B cell (primary cell): ENCODE results near the gene CXXC1. TPM values are rescaled to one million over a fixed set of nuclear protein-coding genes. Genes with fewer than 3 reads are reported as not detected.

Experiments used
- ATAC-seq: fragments of 200-7000 bp; cut with Tn5 transposase; one replicate; pipeline ENCODE4 v1.10.0; 2021; ENCODE audit warnings: low read depth, mild to moderate bottlenecking, moderate number of reproducible peaks, moderate library complexity
- CTCF ChIA-PET: fragments of 350-600 bp; sonication (Branson Sonifier 250); formaldehyde crosslinking; loops from one replicate; lab custom pipeline; 2021; ENCODE audit warnings: antibody characterized with exemption, inconsistent platforms; lab: Charles Lee
- POLR2A ChIA-PET: fragments of 350-600 bp; sonication (Branson Sonifier 250); formaldehyde crosslinking; loops from one replicate; lab custom pipeline; 2021; ENCODE audit warnings: antibody characterized with exemption; lab: Charles Lee
- DNase-seq: peaks from one replicate; pipeline ENCODE4 v3.0.0; 2013
- H2AFZ ChIP-seq: 2 replicates; pipeline ENCODE4 v1.6.1; 2012; ENCODE audit warnings: mild to moderate bottlenecking, low read depth, low read length; ENCODE audit not compliant: insufficient read depth, poor library complexity, severe bottlenecking
- H3K27ac ChIP-seq, 2 donors: 1 replicate in 1 of 2; 2 replicates in 1 of 2; pipeline ENCODE4 v1.5.1; 2012 to 2013; ENCODE audit warnings: low read length in 2 of 2, mild to moderate bottlenecking in 2 of 2, moderate library complexity in 1 of 2
- H3K27me3 ChIP-seq, 4 experiments: fragments of 200-600 bp in 1 of 4; sonication (generic) in 1 of 4; replicated peaks in 1 of 4; 1 replicate in 2 of 4; 2 replicates in 2 of 4; pipeline versions ENCODE4 v1.6.1 to v1.7.0; 2013 to 2016; ENCODE audit warnings: low read length in 3 of 4, mild to moderate bottlenecking in 2 of 4, mixed read lengths in 1 of 4, moderate library complexity in 1 of 4; ENCODE audit not compliant: insufficient read depth in 4 of 4, control insufficient read depth in 3 of 4; ENCODE audit errors: control extremely low read depth in 1 of 4
- H3K36me3 ChIP-seq, 2 experiments: replicated peaks in 1 of 2; 1 replicate in 1 of 2; 2 replicates in 1 of 2; pipeline versions ENCODE4 v1.6.1 to v1.7.1; 2013; ENCODE audit warnings: low read length in 1 of 2; ENCODE audit not compliant: insufficient read depth in 2 of 2, control insufficient read depth in 1 of 2; ENCODE audit errors: control extremely low read depth in 1 of 2, extremely low read depth in 1 of 2
- H3K4me1 ChIP-seq, 2 donors: fragments of 200-600 bp in 1 of 2; sonication (generic) in 1 of 2; 1 replicate in 1 of 2; 2 replicates in 1 of 2; pipeline versions ENCODE4 v1.5.1 to v1.6.1; 2013 to 2017; ENCODE audit warnings: low read length in 2 of 2; ENCODE audit not compliant: control insufficient read depth in 2 of 2, insufficient read depth in 2 of 2
- H3K4me2 ChIP-seq: replicated peaks from 2 replicates; pipeline ENCODE3; 2012; ENCODE audit warnings: mild to moderate bottlenecking, low read depth, low read length; ENCODE audit not compliant: poor library complexity, severe bottlenecking
- H3K4me3 ChIP-seq, 5 experiments: fragments of 200-600 bp in 1 of 5; sonication (generic) in 1 of 5; 1 replicate in 3 of 5; 2 replicates in 2 of 5; pipeline versions ENCODE4 v1.5.1 to v1.7.0; 2011 to 2016; ENCODE audit warnings: low read length in 4 of 5, mild to moderate bottlenecking in 4 of 5, low read depth in 2 of 5, control low read depth in 1 of 5, moderate library complexity in 1 of 5; ENCODE audit not compliant: insufficient read depth in 1 of 5; ENCODE audit errors: control extremely low read depth in 1 of 5, extremely low read depth in 1 of 5
- H3K79me2 ChIP-seq: fragments of 200-600 bp; sonication (generic); one replicate; pipeline ENCODE4 v1.6.0; 2016; ENCODE audit warnings: low read length; ENCODE audit not compliant: control insufficient read depth, insufficient read depth
- H3K9ac ChIP-seq: fragments of 200-600 bp; sonication (generic); 2 replicates; pipeline ENCODE4 v1.6.1; 2017; ENCODE audit warnings: mild to moderate bottlenecking, low read length, moderate library complexity
- H3K9me3 ChIP-seq, 3 donors: one replicate each; pipeline versions ENCODE4 v1.6.1 to v1.7.1; 2013; ENCODE audit warnings: low read length in 2 of 3; ENCODE audit not compliant: control insufficient read depth in 2 of 3, insufficient read depth in 1 of 3; ENCODE audit errors: control extremely low read depth in 1 of 3
- H4K20me1 ChIP-seq: 2 replicates; pipeline ENCODE4 v1.6.0; 2012; ENCODE audit warnings: mild to moderate bottlenecking, low read length; ENCODE audit not compliant: insufficient read depth, control insufficient read depth, poor library complexity, severe bottlenecking
- H3K27ac Mint-ChIP-seq: one replicate; pipeline ENCODE4 v1.8.0; 2021; ENCODE audit warnings: mixed read lengths
- H3K27me3 Mint-ChIP-seq: one replicate; pipeline ENCODE4 v1.8.0; 2021; ENCODE audit warnings: mixed read lengths
- H3K4me1 Mint-ChIP-seq: one replicate; pipeline ENCODE4 v1.8.0; 2021; ENCODE audit warnings: mixed read lengths
- H3K4me3 Mint-ChIP-seq: one replicate; pipeline ENCODE4 v1.8.0; 2021; ENCODE audit warnings: mixed read lengths
- H3K9me3 Mint-ChIP-seq: one replicate; pipeline ENCODE4 v1.8.0; 2022; ENCODE audit warnings: mixed read lengths; ENCODE audit not compliant: insufficient read depth
- CTCF ChIP-seq: fragments of 200-600 bp; IDR thresholded peaks from one replicate; pipeline ENCODE4 v1.8.0; 2022; ENCODE audit warnings: antibody characterized with exemption, mild to moderate bottlenecking
- EZH2 ChIP-seq: IDR thresholded peaks from 2 replicates; pipeline ENCODE4 v1.6.1; 2012; ENCODE audit warnings: borderline replicate concordance, low read depth, mild to moderate bottlenecking, moderate library complexity, low read length; ENCODE audit not compliant: insufficient read depth, poor library complexity, severe bottlenecking
- WGBS: methylation state at CpG from one replicate; pipeline ENCODE4 v1.1.5; 2013; ENCODE audit warnings: missing lambda C conversion rate; ENCODE audit not compliant: insufficient coverage; 5-methylcytosine and 5-hydroxymethylcytosine counted together
- intact Hi-C: fragments of 100-400 bp; cut with micrococcal nuclease; formaldehyde crosslinking; loops from one replicate; pipeline ENCODE4 v1.10.0; 2022
- polyA plus RNA-seq: library from polyadenylated mRNA; depleted of rRNA; stranded (reverse); fragments of >200 nt; gene quantifications from 2 replicates; pipeline ENCODE4 v1.2.3, GENCODE V29; 2012
- total RNA-seq, 2 donors: library from RNA; stranded (reverse); fragments of 120-200 nt in 1 of 2; gene quantifications; 1 replicate in 1 of 2; 2 replicates in 1 of 2; pipeline versions ENCODE4 v1.2.3 to v1.2.4, GENCODE V29; 2013 to 2022

CXXC1 gene
- total and polyA plus RNA-seq, 2 donors (not counting 1 experiment from before 2014, with no cell fraction given) = 157 to 306 TPM

GRCh38 chr18:50334546-50335152 is 47.2 kb upstream of the CXXC1 start:
- peak overlapping the region; percentile 62 for H3K4me3 Mint-ChIP-seq
- peak; percentile 98 for ATAC-seq

More at GRCh38 chr18:50334546-50335152, 47.2 kb upstream of the CXXC1 start:
- H3K27ac ChIP-seq = no peak overlapping the region
- Mint-ChIP-seq H3K27me3 (peaks cover 3% of the 10 kb centered on the region), H3K4me1 (peaks cover 75% of the 10 kb centered on the region), H3K9me3 (no peaks in the 10 kb centered on the region), H3K27ac (peak overlapping the region; percentile 71)
- 20% methylated on average over 1 of the region's 7 CpGs for WGBS
- H2AFZ ChIP-seq = no peak overlapping the region
- no peaks in the 10 kb centered on the region for H3K36me3 ChIP-seq
- intact Hi-C loops = loop anchor here (1.0 kb wide), 4 partner anchors 22 to 47 kb away; partner anchors contain the start of gene CXXC1
- no peaks in the 10 kb centered on the region for H3K9me3 ChIP-seq
- peak overlapping the region; percentile 25 for H3K9ac ChIP-seq
- H3K4me1 ChIP-seq = peaks cover 67 to 72% of the 10 kb centered on the region in 2 donors
- no peak for TF ChIP-seq CTCF
- TF ChIP-seq EZH2 = no peak
- H3K79me2 ChIP-seq = no peaks in the 10 kb centered on the region
- peaks cover 0 to 5% (median 0%) of the 10 kb centered on the region in 4 experiments for H3K27me3 ChIP-seq
- CTCF ChIA-PET = no interaction called here
- H3K4me2 ChIP-seq = peak overlapping the region; percentile 71
- H3K4me3 ChIP-seq = peak overlapping the region in 3 of 5 experiments; percentile 19 to 57 (median 30)
- DNase-seq = peak; percentile 82
- POLR2A ChIA-PET = no interaction called here
- no peaks in the 10 kb centered on the region for H4K20me1 ChIP-seq
